HEK293T (cell line): ENCODE results near the gene CDRT15.

Source experiments
- BHLHE40 ChIP-seq: fragments of 450-650 bp; IDR thresholded peaks from 2 replicates; pipeline ENCODE4 v1.6.1; 2016; ENCODE audit warnings: mild to moderate bottlenecking, moderate library complexity, borderline replicate concordance
- FOXA1 ChIP-seq: fragments of 450-650 bp; IDR thresholded peaks from 2 replicates; pipeline ENCODE4 v1.6.1; 2016; ENCODE audit warnings: mild to moderate bottlenecking
- FOXK2 ChIP-seq: fragments of 450-650 bp; IDR thresholded peaks from 2 replicates; pipeline ENCODE4 v1.6.1; 2016; ENCODE audit warnings: mild to moderate bottlenecking
- LEF1 ChIP-seq: fragments of 450-650 bp; IDR thresholded peaks from 2 replicates; pipeline ENCODE4 v1.6.1; 2017; ENCODE audit warnings: mild to moderate bottlenecking, borderline replicate concordance
- NFRKB ChIP-seq: fragments of 450-650 bp; IDR thresholded peaks from 2 replicates; pipeline ENCODE4 v1.6.1; 2016; ENCODE audit warnings: mild to moderate bottlenecking, moderate library complexity
- SUZ12 ChIP-seq: fragments of 450-650 bp; IDR thresholded peaks from 2 replicates; pipeline ENCODE4 v1.6.1; 2016; ENCODE audit warnings: mild to moderate bottlenecking

DNA sequence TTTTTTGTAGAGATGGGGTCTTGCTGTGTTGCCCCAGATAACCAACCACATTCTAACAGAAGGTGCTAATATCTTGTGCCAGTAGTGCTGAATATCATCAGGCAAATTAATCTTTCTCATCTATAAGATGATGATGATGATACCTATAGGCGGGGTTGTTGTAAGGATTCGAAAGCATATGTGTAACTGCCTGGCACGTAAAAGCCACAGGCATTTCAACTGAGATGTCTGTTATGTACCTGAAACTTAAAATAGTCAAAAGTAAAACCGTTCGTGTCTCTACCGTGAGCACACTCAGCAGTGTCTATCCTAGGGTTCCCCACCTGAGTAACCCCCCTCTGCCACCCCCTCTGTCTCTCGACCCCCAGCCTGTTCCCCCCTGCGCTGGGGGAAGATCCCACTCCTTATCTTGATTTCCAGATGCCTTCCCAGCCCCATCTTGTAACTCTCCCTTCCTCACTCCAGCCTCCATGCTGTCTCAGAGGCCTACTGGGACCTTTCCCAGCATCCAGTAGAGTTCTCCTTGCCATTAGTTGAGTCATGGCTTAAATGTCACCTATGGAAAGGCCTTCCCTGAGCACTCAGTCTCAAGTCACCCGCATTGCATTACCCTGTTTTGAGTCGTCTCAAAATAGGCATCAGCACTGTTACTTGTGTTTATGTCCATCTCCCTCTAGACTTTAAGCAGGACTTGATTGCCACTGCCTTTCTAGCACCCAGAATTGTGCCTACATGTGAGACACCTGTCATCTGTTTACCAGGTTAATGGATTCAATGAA lies 34.1 kb downstream of the CDRT15 start:
- no peak for TF ChIP-seq SUZ12
- TF ChIP-seq FOXK2, result no peak
- TF ChIP-seq NFRKB, result no peak
- TF ChIP-seq LEF1, result no peak
- TF ChIP-seq FOXA1, result no peak
- TF ChIP-seq BHLHE40, result no peak
